ENCODE measurements around the gene CSF2. TPM values are rescaled to one million over a fixed set of nuclear protein-coding genes. Genes with fewer than 3 reads are reported as not detected.

The CSF2 gene
- total RNA-seq, 2 experiments from 2014 or later: 0.55 to 0.61 TPM

- peak overlapping the region; percentile 83 for H3K27ac Mint-ChIP-seq
- no peaks in the 10 kb centered on the region for H3K9me3 Mint-ChIP-seq (ENCODE audit: insufficient read depth)
- CTCF ChIA-PET: interaction anchor here (0.8 to 1.5 kb wide), 3 partner anchors 20 to 107 kb away, joined by 3 to 6 read pairs (median 4); no protein-coding TSS in a partner anchor
- H3K36me3 Mint-ChIP-seq (ENCODE audit: low read depth): no peaks in the 10 kb centered on the region
- H3K27me3 Mint-ChIP-seq (ENCODE audit: low read depth): no peaks in the 10 kb centered on the region
- DNase-seq: no peak
- H3K4me3 Mint-ChIP-seq: no peak overlapping the region
- POLR2A ChIA-PET: no interaction called here
- no peak for ATAC-seq
- H3K4me1 Mint-ChIP-seq (ENCODE audit: low read depth): peaks cover 56% of the 10 kb centered on the region
Measured at GRCh38 chr5:132082329-132083023, 8.9 kb downstream of the CSF2 start.

GRCh38 chr5:132083071-132083678 lies 9.6 kb downstream of the CSF2 start:
- Mint-ChIP-seq H3K27me3 (ENCODE audit: low read depth) (no peaks in the 10 kb centered on the region), H3K36me3 (ENCODE audit: low read depth) (no peaks in the 10 kb centered on the region), H3K9me3 (ENCODE audit: insufficient read depth) (no peaks in the 10 kb centered on the region), H3K27ac (peak overlapping the region; percentile 83), H3K4me3 (no peak overlapping the region), H3K4me1 (ENCODE audit: low read depth) (peaks cover 51% of the 10 kb centered on the region)
- ATAC-seq (peak; percentile 46), DNase-seq (no peak)
- CTCF ChIA-PET: interaction anchor here (0.8 to 1.3 kb wide), 2 partner anchors 51 to 107 kb away, joined by 3 to 4 read pairs; no protein-coding TSS in a partner anchor
- POLR2A ChIA-PET: no interaction called here

GRCh38 chr5:132085686-132086085 lies 12.1 kb downstream of the CSF2 start:
- ChIA-PET POLR2A (interaction anchor here (0.6 kb wide), 1 partner anchor 9 kb away, joined by 3 read pairs; no protein-coding TSS in a partner anchor), CTCF (interaction anchor here (1.0 to 2.3 kb wide), 2 partner anchors 21 to 104 kb away, joined by 3 to 5 read pairs; no protein-coding TSS in a partner anchor)
- H3K27ac Mint-ChIP-seq: peak overlapping the region; percentile 35
- H3K4me3 Mint-ChIP-seq: no peak overlapping the region
- no peak for DNase-seq
- H3K4me1 Mint-ChIP-seq (ENCODE audit: low read depth): peaks cover 52% of the 10 kb centered on the region
- H3K27me3 Mint-ChIP-seq (ENCODE audit: low read depth): no peaks in the 10 kb centered on the region
- H3K9me3 Mint-ChIP-seq (ENCODE audit: insufficient read depth): no peaks in the 10 kb centered on the region
- no peaks in the 10 kb centered on the region for H3K36me3 Mint-ChIP-seq (ENCODE audit: low read depth)
- ATAC-seq: no peak

- H3K4me1 Mint-ChIP-seq (ENCODE audit: low read depth): peaks cover 52% of the 10 kb centered on the region
- H3K4me3 Mint-ChIP-seq: no peak overlapping the region
- H3K9me3 Mint-ChIP-seq (ENCODE audit: insufficient read depth): no peaks in the 10 kb centered on the region
- DNase-seq (no peak), ATAC-seq (no peak)
- POLR2A ChIA-PET: no interaction called here
- H3K27me3 Mint-ChIP-seq (ENCODE audit: low read depth): no peaks in the 10 kb centered on the region
- no peaks in the 10 kb centered on the region for H3K36me3 Mint-ChIP-seq (ENCODE audit: low read depth)
- CTCF ChIA-PET: no interaction called here
- peak overlapping the region; percentile 37 for H3K27ac Mint-ChIP-seq
Measured at GRCh38 chr5:132086277-132086794, 12.7 kb downstream of the CSF2 start.

GRCh38 chr5:132087176-132087575 lies 13.6 kb downstream of the CSF2 start:
- Mint-ChIP-seq H3K27ac (peak overlapping the region; percentile 3), H3K9me3 (ENCODE audit: insufficient read depth) (no peaks in the 10 kb centered on the region), H3K4me3 (no peak overlapping the region), H3K27me3 (ENCODE audit: low read depth) (no peaks in the 10 kb centered on the region), H3K36me3 (ENCODE audit: low read depth) (peaks cover 2% of the 10 kb centered on the region), H3K4me1 (ENCODE audit: low read depth) (peaks cover 43% of the 10 kb centered on the region)
- DNase-seq: no peak
- ChIA-PET CTCF (no interaction called here), POLR2A (no interaction called here)
- no peak for ATAC-seq

GRCh38 chr5:132087661-132088060 lies 14.1 kb downstream of the CSF2 start:
- H3K4me1 Mint-ChIP-seq (ENCODE audit: low read depth): peaks cover 38% of the 10 kb centered on the region
- no peak for ATAC-seq
- POLR2A ChIA-PET: no interaction called here

GRCh38 chr5:132089363-132089762 lies 15.8 kb downstream of the CSF2 start:
- Mint-ChIP-seq H3K36me3 (ENCODE audit: low read depth) (peaks cover 2% of the 10 kb centered on the region), H3K27me3 (ENCODE audit: low read depth) (no peaks in the 10 kb centered on the region), H3K4me3 (no peak overlapping the region), H3K9me3 (ENCODE audit: insufficient read depth) (no peaks in the 10 kb centered on the region), H3K4me1 (ENCODE audit: low read depth) (peaks cover 28% of the 10 kb centered on the region), H3K27ac (no peak overlapping the region)
- DNase-seq (no peak), ATAC-seq (no peak)
- POLR2A ChIA-PET: no interaction called here
- CTCF ChIA-PET: interaction anchor here (1.9 kb wide), 2 partner anchors 9 to 26 kb away, joined by 4 read pairs; no protein-coding TSS in a partner anchor

More at GRCh38 chr5:132087661-132088060, 14.1 kb downstream of the CSF2 start:
- Mint-ChIP-seq H3K36me3 (ENCODE audit: low read depth) (peaks cover 2% of the 10 kb centered on the region), H3K27me3 (ENCODE audit: low read depth) (no peaks in the 10 kb centered on the region), H3K9me3 (ENCODE audit: insufficient read depth) (no peaks in the 10 kb centered on the region), H3K27ac (peak overlapping the region; percentile 9), H3K4me3 (no peak overlapping the region)
- CTCF ChIA-PET: no interaction called here
- no peak for DNase-seq

- Mint-ChIP-seq H3K36me3 (ENCODE audit: low read depth) (peaks cover 2% of the 10 kb centered on the region), H3K9me3 (ENCODE audit: insufficient read depth) (no peaks in the 10 kb centered on the region), H3K27me3 (ENCODE audit: low read depth) (no peaks in the 10 kb centered on the region), H3K4me1 (ENCODE audit: low read depth) (peaks cover 26% of the 10 kb centered on the region), H3K27ac (no peak overlapping the region), H3K4me3 (no peak overlapping the region)
- DNase-seq (no peak), ATAC-seq (peak; percentile 45)
- CTCF ChIA-PET: interaction anchor here (1.9 kb wide), 2 partner anchors 8 to 27 kb away, joined by 4 read pairs; no protein-coding TSS in a partner anchor
- POLR2A ChIA-PET: no interaction called here
Measured at GRCh38 chr5:132090107-132090506, 16.5 kb downstream of the CSF2 start.

- no peak overlapping the region for H3K27ac Mint-ChIP-seq
- DNase-seq (no peak), ATAC-seq (no peak)
- H3K36me3 Mint-ChIP-seq (ENCODE audit: low read depth): peaks cover 2% of the 10 kb centered on the region
- CTCF ChIA-PET: interaction anchor here (1.5 to 2.2 kb wide), 2 partner anchors 11 to 41 kb away, joined by 4 to 5 read pairs; no protein-coding TSS in a partner anchor
- no peak overlapping the region for H3K4me3 Mint-ChIP-seq
- POLR2A ChIA-PET: no interaction called here
- H3K9me3 Mint-ChIP-seq (ENCODE audit: insufficient read depth): no peaks in the 10 kb centered on the region
- H3K27me3 Mint-ChIP-seq (ENCODE audit: low read depth): no peaks in the 10 kb centered on the region
- peaks cover 34% of the 10 kb centered on the region for H3K4me1 Mint-ChIP-seq (ENCODE audit: low read depth)
Measured at GRCh38 chr5:132093271-132093670, 19.7 kb downstream of the CSF2 start.

GRCh38 chr5:132094393-132095076 lies 20.9 kb downstream of the CSF2 start:
- Mint-ChIP-seq H3K36me3 (ENCODE audit: low read depth) (peaks cover 2% of the 10 kb centered on the region), H3K4me3 (no peak overlapping the region), H3K4me1 (ENCODE audit: low read depth) (peaks cover 46% of the 10 kb centered on the region), H3K27me3 (ENCODE audit: low read depth) (no peaks in the 10 kb centered on the region), H3K9me3 (ENCODE audit: insufficient read depth) (no peaks in the 10 kb centered on the region), H3K27ac (no peak overlapping the region)
- CTCF ChIA-PET: interaction anchor here (0.8 to 2.2 kb wide), 4 partner anchors 9 to 85 kb away, joined by 3 to 6 read pairs (median 4); no protein-coding TSS in a partner anchor
- ATAC-seq (no peak), DNase-seq (no peak)
- POLR2A ChIA-PET: interaction anchor here (1.0 kb wide), 1 partner anchor 9 kb away, joined by 3 read pairs; no protein-coding TSS in a partner anchor

- Mint-ChIP-seq H3K27ac (no peak overlapping the region), H3K27me3 (ENCODE audit: low read depth) (no peaks in the 10 kb centered on the region), H3K36me3 (ENCODE audit: low read depth) (peaks cover 2% of the 10 kb centered on the region), H3K4me3 (no peak overlapping the region), H3K4me1 (ENCODE audit: low read depth) (peaks cover 47% of the 10 kb centered on the region), H3K9me3 (ENCODE audit: insufficient read depth) (no peaks in the 10 kb centered on the region)
- no peak for ATAC-seq
- ChIA-PET CTCF (interaction anchor here (0.8 to 2.2 kb wide), 4 partner anchors 9 to 85 kb away, joined by 3 to 6 read pairs (median 4); no protein-coding TSS in a partner anchor), POLR2A (interaction anchor here (1.0 kb wide), 1 partner anchor 9 kb away, joined by 3 read pairs; no protein-coding TSS in a partner anchor)
- no peak for DNase-seq
Measured at GRCh38 chr5:132095077-132095410, 21.5 kb downstream of the CSF2 start.

Data from activated CD8-positive, alpha-beta T cell treated with anti-CD3 and anti-CD28 coated beads, Interleukin-2, amount 10 ng/mL, durations not matched to agents 7 days and 5 days (primary cell).